Measurements from ENCODE around the gene RASL10A.

RASL10A gene

DNA sequence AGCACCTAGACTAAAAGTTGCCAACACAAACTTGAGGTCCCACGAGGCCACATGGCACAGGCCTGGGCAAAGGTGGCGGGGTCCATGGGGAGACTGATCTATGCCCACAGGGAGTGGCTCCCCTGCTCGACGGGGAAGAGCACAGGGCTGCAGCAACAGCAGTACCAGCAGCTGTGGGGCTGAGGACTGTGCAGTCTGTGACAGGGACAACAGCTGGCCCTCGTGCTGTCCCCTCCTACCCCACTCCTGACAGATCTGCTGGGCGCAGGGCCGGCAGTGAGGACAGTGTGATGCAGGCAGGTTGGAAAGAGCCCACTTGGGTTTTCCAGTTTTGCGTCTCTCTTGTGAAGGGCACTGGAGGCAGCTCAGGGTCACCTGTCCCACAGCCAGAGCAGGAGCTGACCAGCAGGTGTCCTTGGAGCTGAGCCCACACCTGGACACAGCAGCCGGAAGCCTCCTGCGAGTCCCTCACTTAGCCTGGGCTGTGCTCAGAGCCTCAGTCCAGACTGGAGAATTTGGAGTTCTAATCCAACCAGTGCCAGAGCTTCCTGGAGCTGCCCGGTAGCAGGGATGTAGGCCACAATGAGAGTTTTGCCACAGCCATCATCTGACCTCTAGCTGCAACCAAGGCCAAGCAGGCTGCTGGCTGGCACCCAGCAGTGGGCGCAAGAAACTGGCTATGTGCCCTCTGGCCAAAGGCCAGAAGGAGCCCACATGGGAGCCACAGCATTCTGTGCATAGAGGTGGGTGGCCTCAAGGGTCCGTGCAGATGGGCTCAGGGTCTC is 12.6 kb downstream of the RASL10A start:
- DNase-seq = no peak

DNA sequence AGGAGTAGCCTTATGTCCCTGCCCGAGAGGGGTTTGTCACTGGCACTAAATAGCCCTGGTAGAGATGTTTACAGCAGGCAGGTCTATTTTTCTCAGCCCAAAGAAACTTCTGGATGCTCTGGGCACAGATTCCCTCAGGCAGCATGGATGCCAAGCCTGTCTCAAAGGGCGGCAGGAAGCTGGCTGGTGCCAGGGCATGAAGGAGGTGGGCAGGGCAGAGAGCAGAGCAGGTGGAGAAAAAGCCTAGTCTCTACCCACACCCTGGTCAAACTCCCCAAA is 13.2 kb downstream of the RASL10A start:
- no peak for DNase-seq

DNA sequence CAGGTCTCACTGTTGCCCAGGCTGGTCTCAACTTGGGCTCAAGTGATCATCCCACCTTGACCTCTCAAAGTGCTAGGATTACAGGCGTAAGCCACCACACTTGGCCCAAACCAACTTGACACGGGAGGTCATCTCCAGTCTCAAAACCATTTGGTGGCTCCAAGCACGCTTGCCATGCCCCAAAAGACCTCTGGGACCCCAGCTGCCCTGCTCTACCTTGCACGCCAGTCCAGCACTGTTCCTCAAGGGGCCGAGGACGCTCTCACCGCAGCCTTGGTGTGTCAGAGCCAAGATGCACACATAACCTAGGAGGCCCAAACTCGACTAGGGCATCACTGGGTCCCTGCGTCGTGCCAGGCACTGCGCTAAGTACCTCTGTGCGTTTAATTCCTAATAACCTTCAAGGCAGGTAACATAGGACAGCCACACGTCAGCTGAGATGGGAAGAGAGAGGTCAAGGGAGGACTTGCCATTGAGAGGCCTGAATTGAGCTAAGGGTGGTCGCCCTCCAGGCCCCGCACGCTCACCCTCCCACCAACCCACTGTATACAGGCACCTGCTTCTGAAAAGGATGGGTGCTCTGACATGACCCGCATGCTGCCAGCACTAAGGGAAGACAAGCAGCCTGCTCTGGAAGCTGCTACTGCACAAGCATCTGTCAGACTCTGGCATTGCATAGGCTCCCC is 13.6 kb downstream of the RASL10A start:
- no peak for DNase-seq

DNA sequence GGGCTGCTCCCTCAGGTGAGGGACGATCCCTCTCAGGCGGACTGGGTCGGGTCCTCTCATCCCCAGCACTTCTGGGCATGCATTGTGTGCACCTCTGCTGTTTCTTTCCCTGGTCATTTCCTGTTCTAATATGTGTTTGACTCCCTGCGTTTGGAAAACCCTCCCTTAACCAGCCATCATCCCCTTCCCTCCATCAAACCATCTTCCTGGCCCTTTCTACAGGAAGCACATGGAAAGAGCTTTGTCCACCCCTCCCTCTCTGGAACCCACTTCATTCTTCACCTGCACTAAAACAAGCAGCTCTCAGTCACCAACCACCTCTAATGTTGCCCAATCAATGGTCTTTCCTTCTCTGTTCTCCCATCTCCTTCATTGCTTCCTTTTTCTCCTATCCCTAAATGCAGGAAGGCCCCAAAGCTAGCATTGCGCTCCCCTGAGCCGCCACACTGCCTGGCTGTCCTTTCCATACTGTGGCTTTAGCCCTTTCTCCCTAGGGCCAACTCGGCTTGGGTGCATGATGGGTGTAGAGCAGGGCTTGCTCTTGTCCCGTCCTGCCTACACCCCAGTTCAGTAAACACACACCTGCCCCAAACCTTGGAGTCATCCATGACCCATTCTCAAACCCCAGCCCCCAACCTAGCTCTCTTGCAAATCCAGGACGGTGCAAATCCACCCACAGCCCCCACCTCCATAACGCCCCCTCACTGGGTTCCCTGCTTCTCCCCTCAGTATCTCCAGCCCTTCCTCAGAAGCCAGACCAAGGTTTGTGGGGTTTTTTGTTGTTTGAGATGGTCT is 14.5 kb downstream of the RASL10A start:
- no peak for DNase-seq

DNA sequence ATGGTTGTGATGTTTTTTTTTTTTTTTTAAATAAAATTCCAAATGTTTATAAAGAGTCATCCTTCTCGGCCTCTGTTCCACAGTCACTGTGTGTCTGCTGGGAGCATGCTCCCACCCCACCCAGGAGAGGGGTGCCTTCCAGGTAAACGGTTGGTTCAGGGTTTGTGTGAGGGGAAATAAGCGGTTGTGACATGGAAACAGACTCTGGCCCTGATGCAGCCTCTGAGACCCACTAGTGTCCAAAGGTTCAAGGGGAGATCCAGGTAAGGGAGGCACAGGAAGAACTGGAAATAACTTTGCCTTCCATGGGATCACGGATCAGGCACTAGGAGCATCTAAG is 15.1 kb downstream of the RASL10A start:
- DNase-seq = no peak

DNA sequence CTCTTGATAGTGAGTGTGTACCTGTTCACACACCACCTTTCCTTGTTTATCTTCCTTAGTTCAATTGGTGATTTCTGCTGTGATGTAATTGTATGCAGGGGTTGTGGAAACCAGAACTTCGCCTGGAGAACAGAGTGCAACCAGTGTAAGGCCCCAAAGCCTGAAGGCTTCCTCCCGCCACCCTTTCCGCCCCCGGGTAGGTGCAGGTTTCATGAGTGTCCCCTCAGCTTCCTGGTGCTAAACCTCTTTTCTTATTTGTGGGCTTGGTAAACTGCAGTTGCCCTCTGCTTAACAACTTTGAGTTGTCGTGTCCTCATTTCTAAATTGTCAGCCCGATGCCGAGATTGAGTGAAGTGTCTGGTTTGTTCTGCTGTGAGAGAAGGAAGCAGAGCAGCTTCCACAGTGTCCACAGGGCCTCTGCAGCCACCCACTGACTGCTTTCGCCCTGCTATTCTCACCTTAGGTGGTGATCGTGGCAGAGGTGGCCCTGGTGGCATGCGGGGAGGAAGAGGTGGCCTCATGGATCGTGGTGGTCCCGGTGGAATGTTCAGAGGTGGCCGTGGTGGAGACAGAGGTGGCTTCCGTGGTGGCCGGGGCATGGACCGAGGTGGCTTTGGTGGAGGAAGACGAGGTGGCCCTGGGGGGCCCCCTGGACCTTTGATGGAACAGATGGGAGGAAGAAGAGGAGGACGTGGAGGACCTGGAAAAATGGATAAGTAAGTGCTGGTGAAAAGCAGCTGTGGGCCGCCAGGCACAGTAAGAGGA is 16.2 kb downstream of the RASL10A start:
- no peak for DNase-seq

DNA sequence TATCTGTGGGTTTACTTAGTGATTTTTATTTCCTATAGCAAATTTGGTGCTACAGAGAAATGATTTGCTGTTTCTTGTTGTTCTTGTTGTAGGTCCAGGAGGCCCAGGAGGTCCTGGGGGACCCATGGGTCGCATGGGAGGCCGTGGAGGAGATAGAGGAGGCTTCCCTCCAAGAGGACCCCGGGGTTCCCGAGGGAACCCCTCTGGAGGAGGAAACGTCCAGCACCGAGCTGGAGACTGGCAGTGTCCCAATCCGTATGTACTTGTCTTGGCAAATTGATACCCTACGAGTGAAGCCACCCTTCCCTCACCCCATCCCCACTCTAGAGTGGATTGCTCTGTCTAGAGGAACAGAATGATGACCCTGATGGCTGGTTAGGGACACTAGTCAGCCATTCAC is 16.9 kb downstream of the RASL10A start:
- DNase-seq = no peak

DNA sequence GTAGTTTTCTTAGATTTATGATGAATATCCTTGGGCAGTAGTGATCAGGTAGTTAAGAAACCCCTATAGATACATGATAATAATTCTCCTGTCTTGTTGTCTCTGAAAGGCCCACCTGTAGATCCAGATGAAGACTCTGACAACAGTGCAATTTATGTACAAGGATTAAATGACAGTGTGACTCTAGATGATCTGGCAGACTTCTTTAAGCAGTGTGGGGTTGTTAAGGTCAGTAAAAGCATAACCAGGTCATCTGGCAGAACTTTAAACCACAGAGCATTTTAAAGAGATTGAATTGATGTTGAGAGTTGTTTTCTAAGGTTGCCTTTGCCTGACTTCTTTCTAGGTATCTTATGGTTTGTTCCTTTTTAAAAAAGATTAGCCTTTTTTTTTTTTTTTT is 23.1 kb downstream of the RASL10A start:
- DNase-seq = no peak

DNA sequence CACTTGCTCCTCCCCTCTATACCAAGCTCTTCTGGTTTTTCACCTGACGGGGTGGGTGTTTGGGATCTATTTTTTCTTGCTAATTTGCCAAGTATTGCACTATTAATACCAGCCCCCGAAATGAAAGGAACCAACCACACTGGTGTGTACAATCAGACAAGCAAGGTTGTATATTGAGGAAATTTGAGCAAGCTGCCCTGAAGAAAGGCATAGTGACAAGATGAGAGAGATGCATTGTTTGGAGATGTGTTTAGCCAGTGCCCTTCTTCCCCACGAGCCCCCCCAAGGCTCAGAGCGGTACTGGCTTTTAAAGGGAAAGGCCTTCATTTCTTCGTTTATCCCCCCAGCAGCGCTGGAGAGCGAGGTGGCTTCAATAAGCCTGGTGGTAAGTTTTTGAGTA is 24.3 kb downstream of the RASL10A start:
- DNase-seq = no peak

DNA sequence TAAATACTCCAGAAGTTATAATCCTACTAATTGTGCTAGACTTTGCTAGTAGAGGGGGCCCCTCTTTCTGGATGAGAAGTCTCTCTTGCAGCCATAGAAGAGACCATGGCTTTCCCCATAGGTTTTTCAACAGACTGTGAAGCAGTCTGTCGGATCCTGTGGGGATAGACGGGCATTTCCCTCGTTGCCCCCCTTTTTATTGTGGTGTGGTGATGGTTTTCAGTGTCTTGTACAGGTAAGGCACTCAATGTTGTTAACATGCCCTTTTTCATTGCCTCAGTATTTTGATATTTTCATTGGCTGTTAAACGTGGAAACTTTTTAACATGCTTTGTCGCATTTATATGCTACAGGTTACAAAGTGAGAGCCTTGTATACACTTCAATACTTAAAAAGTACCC is 25.4 kb downstream of the RASL10A start:
- DNase-seq = no peak

DNA sequence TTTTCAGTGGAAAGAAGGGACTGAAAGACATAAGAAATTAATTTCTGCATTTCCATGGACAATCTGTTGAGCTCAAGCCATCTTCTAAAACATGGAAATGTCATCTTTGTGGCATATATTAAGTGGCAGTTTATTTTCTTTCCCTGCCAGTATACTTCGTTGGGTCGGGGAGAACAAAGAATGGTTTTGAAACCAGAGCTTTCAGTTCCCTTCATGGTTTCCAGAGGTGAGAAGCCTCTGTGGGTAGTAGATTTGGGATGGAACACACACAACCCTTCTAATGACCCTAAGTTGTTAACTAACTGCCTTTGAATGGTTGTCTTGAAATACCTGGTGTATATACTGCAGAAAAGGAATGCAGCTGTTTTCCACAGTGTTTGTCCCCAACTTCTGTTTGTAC is 26.7 kb downstream of the RASL10A start:
- no peak for DNase-seq

DNA sequence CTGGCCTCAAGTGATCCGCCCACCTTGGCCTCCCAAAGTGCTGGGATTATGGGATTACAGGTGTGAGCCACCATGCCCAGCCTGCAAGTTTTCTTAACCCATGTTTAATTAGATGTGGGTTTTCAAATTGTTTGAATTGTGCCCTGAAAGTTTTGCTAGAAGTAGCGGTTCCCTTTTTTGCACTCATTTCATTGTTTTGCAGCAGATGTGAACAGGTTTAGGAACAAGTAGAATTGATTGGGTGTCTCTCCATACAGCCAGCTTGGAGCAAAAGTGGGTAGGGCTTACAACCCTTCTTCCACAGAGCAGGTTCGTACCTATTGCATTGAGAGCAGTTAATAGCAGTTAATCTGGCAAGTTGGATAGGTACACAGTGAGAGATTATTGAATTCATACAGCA is 31.3 kb downstream of the RASL10A start:
- DNase-seq = no peak

DNA sequence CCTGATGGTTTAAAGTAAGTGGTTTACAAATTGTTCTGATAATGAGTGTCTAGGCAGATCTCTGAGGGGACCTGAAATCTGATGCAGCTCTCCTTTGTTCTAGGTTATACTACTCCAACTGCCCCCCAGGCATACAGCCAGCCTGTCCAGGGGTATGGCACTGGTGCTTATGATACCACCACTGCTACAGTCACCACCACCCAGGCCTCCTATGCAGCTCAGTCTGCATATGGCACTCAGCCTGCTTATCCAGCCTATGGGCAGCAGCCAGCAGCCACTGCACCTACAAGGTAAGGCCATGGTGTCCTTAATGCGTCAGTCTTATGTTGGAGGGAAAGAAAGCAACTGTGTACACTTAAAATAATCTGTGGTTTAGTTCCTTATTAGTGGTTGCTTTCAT is 37.6 kb downstream of the RASL10A start:
- no peak for DNase-seq

DNA sequence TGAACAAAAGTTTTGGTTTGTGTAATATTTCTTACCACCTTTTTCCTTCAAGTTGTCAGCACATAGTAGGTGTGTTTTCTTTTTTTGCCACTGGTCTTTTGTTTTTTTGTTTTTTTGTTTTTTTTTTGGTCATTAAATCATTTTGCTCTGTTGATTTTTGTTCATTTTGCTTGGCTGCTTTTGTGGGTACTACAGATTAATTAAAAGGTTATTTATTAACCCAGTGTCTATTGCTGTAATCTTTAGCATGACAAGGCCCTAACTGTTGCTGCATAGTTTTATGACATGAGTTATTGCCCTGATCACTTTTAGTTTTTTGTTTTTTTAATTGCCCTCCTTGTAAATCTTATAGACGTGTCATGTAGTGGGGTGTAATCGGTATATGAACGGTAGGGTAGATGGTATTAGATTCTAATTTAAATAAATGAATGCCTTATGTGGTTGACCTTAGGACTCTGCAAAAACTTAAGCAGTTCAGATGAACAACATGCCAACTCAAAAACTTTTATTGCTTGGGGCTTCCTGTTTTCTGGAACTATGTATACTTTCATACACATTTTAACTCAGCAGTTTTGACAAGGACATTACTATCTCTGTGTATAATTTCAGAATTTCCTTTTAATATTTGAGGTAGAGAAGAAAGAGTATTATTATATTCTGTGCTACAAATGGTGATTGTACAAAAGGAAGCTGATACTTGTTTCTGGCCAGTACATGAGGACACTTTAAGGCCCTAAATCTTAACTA is 39.5 kb downstream of the RASL10A start:
- DNase-seq = no peak

DNA sequence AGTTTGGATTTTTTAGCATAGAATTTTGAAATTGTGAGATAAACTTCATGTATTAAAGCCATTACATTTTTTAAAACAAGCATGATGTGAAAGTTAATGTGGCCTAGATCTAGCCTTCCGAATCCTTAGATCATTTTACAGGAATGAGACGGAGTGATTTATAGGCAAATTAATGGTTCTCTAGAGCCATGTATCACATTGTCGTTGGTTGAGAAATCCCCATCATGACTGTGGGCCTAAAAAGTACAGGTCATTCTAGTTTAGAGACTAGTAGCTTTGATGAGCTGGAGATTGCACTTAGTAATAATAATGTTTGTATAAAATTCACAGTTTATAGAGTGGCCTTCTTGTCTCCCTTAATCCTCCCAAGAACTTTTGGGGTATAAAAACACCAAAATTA is 40.3 kb downstream of the RASL10A start:
- no peak for DNase-seq

DNA sequence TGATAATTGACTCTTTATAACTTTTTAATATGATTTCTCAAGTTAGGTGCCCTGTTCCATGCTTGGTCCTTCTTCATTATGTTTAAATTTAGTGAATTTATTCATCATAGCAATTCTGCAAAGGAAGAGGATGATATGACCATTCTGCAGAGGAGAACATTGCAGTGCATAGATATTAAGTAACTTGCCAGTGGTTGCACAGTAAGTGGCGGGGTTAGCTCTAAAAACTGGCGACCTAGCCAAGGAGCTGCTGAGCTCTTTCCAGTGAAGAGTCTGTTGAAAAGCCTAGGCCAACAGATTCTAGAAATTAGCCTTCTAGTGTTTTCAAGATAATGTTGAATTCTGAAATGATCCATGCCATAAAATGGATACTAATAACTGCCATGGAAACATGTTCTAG is 42.9 kb downstream of the RASL10A start:
- no peak for DNase-seq

DNA sequence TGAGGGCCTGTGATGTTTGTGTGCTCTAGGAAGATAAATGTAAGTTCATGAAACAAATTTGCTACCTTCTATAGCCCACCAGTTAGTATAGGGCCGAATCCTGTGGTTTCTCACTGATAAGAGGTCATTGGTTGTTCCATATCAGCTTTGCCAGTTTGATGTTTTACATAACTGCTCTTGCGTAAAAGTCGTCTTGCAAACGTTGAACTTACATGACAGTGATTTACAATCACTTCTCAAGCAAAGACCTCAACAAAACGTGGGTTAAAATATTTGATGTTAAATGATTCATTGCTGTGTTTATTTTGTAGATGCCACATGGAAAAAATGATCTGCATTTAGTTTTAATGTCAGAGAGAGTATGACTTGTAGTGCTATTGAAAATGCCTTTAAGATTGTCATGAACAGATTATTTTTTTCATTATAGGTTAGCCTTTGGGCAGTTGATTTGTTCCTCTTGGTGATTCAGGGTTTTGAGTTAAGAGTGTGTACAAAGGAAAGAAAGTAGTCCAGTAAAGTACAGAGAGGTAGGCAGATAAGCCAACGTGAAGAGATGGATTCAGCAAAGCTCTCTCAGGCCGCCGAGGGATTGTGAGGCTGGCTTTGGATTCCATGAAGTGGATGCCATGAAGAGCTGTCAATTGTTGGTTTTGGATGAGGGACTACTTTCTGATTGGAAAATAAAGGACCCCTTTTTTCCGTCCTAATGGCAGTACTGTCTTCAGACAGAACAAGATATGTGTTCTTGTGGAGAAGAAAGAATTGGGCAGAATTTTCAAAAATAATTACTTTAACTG is 44.8 kb downstream of the RASL10A start:
- no peak for DNase-seq

DNA sequence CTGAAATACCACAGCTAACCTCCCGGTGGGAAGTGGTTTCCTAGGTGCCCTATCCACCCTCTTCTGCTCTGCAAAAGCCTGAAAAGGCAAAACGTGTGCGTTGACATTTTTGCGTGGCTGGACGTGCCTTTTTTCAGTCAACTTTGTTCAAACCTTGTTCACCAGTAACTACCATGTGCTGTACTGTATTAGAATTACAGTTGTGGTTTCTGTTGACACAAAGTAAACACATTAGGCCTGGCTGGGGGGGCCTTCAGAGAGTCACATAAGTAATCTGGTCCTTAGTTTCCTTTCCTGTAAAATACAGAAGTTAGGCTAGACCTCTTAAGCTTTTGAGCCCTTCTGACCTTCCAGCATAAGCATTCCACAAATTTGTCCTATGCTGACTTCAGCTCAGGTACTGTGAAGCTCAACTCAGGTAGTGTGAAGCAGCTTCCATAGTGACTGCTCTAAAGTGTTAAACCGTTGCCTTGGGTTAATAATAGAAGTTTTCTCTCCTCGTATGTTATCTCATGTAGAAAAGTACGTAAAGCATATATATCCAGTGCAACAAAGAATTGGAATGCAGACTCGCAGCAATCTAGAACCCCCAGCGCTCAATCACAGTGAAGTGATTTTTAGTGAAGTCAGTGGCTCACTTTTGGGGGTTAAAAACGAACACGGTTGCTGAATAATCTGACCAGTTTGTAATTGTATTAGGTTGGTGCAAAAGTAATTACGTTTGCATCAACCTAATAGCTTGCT is 45.6 kb downstream of the RASL10A start:
- peak in 1 of 2 experiments; percentile 8 for DNase-seq

DNA sequence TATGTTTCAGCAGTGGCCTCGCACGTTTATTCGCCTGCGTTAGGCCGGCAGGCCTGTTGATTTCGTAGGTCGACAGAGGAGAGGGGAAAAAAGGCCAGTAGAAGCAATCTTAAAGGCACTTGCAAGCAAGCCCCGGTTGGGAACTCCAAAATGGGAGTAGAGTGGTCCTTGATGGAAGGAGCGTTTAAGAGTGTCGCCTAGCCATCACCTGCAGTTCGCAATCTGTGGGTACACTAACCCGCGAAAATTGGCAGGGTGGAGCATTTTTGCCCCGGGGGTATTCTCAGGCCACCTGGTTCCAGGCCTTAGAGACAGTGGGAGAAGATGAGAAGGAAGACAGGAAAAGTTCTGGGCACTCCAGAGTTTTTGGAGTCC is 46.3 kb downstream of the RASL10A start:
- DNase-seq = no peak

DNA sequence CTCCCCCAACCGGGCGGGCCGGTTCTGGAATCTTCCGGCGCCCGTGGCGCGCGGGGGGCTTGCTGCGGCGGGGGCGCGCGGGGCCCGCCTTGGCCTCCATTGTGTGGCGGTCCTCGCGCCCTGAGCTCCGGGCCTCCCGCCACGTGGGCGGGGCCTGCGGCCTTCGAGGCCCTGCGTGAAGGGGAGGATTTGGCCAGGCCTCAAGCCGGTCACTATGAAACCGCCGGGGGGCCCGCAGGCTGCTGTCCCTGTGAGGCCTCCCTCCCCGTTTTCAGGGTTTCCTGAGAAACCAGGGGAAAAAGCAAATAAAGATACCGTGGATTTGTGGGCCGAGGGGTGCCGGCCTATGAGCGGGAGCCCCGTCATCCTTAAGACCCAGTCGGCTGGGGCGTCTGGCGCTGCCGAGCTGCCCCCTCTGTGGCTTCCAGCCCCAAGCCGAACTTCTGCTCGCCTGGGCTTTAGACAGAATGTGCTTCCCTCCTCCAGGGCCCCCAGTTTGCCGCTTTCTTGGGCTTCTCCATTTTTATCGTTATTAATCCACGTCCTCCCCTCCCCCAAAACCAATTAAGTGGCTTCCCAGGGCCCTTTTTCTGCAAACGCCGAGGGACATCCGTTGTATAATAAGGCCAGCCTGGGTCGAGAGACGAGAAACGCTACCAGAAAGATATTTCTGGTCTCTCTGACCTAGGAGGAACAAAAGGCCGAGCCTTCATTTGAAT is 46.8 kb downstream of the RASL10A start:
- peak in 1 of 2 experiments; percentile 40 for DNase-seq

Measured in NCI-H2081 (cell line).